Nucleus accumbens (tissue), 56 donors: ENCODE data around the gene PRUNE2.
"Not testable (repeated sequence)": the region's sequence is repeated elsewhere in the genome, so short reads cannot be mapped to it uniquely, and the experiment has no call there.

Experiments
- DNase-seq, 56 donors: peaks; one replicate each; lab custom pipeline; 2025; lab: John Stamatoyannopoulos, UW

PRUNE2 gene

DNA sequence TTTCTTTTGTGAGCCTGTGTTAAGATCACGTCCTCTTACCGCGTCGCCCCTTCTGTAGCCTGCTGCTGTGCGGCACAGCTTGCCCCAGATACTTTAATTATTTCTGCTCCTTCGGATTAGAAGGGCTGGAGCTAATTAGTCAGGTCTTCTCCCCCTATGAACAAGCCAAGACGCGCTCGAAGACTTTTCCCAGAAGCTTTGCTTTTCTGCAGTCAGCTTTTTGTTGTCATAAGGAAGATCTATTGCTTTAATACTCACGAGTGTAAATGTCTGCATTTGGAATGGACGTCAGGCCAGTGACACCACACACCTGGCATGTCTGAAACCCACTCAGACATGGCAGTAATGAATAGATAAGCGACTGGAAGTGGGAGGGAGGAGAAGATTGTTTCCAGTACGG is 37.0 kb downstream of the PRUNE2 start:
- DNase-seq = no peak

DNA sequence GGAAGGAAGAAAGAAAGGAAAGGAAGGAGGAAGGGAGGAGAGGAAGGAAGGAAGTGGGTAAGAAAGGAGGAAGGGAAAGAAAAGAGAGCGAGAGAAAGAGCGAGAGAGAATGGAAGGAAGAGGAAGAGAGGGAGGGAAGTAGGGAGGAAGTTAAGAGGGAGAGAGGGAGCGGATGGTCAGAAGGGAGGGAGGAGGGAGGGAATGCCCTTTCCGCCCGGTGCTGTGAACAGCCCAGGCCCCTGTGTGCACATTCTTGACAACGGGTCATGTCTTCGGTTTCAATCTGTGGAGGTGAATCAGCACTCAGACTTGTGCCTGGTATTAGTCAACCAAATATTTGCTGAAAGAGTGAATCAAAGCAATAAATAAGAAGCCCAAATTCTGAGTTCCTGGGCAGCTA is 39.2 kb downstream of the PRUNE2 start:
- no peak for DNase-seq

DNA sequence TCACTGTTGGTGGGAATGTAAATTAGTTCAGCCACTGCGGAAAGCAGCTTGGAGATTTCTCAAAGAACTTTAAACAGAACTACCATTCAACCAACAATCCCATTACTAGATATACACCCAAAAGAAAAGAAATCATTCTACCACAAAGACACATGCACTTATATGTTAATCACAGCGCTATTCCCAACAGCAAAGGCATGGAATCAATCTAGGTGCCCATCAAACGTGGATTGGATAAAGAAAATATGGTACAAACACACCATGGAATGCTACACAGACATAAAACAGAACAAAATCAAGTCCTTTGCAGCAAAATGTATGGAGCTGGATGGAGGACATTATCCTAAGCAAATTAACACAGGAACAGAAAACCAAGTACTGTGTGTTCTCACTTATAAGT is 42.1 kb downstream of the PRUNE2 start:
- DNase-seq = no peak

DNA sequence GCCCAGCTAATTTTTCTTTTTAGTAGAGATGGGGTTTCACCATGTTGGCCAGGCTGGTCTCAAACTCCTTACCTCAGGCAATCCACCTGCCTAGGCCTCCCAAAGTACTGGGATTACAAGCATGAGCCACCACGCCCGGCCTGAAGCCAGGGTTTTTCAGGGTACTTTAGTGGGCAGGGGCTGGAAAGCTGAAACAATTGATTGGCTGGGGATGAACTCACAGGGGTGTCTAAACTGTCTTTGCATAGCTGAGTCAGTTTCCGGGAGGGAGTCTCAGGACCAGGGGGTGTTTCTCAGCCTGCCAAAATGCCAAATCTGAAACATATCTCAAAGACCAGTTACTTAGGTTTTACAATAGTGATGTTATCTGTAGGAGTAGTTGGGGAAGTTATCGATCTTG is 46.1 kb downstream of the PRUNE2 start:
- no peak for DNase-seq

DNA sequence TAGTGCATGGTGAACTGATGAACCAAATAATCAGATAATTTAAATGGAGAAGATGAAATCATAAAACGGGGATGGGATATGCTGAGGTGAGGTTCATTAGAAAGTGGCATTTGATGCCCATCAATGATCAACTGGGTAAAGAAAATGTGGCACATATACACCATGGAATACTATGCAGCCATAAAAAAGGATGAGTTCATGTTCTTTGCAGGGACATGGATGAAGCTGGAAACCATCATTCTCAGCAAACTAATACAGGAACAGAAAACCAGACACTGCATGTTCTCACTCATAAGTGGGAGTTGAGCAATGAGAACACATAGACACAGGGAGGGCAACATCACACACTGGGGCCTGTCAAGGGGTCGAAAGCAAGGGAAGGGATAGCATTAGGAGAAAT is 47.7 kb downstream of the PRUNE2 start:
- not testable (repeated sequence) for DNase-seq

DNA sequence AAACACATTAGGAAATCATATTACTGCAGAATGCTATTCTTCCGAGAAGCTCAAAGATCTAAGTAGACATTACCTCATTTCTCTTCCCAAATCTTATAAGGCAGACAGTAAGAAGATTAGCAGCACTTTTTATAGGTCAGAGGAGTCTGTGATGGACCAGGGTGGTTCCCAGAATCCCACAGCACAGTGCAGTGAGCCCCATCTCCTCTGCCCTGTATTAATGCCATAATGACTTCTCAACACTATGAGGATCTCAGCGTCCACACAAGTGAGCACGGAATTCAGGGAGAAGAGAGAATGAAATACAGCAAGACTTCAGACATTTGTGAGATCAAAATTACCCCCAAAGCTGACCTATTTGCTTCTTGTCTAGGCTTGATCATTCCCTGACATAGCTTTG is 49.9 kb downstream of the PRUNE2 start:
- no peak for DNase-seq

DNA sequence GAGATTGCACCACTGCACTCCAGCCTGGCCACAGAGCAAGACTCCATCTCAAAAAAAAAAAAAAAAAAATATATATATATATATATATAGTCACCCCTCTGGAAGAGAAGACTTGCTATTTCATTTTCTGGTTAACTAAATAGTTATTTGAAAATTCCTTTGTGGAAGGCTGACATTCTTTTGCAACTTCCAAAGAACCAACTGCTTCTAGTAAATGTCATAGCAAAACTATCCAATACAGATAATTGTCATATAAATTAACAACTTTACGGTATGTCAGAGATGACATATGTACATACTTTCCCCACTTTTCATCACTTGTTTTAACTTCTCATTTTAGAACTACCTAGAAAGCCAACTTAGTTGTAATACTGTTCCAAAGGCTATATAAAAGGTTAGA is 50.9 kb downstream of the PRUNE2 start:
- no peak for DNase-seq

DNA sequence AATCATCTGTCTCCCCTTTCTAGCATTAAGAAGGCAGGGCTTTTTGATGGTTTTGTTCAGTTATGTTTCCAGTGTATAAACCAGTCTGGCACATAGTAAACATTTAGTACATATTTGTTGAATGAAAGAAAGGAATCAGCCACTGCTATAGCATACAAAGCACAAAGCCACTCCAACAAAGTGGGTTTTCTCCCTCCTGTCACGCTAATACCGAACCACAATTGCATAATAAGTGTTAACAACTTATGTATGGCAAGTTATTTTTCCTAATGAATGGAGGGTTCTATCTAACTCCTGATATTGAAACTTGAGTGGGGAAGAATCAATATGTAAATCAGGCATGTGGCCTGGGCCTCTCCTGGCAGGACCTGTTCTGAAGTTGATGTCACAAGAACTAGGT is 53.9 kb downstream of the PRUNE2 start:
- no peak for DNase-seq

DNA sequence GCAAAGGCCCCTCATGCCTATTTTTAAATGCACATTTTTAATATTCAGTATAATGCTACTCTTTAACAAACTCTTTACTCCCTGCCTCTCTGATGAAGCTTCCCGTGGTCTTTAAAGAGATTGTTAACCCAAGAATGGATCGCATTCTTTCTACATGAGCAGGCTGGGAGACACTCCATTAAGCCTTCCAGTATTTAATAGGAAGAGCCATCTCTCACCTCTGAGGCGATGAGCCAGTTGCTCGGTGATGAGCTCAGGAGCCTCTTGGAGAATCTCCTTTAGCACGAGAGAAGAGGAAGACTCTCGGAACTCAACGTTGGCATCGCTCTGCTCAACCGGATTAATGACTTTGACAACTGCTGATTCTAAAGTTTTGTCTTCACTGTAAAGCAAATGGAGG is 59.6 kb downstream of the PRUNE2 start:
- DNase-seq = no peak

DNA sequence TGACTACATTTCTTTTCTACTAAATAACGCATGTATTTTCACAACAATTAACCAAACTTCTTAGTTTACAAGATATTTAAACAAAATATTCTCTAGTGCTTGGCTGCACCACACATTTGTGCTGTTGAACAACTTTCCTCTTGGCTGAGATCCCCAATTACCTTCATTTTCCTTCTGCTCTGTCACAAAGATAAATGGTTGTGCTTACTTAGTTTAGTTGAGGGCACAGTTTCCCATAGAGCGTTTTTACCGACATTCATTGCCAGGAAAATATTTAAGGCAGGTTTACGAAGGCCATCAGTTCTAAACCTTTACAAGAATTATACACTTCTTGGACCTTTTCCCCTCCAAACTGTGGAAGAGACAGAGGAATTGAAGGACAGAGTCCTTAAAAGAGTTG is 60.7 kb downstream of the PRUNE2 start:
- no peak for DNase-seq

DNA sequence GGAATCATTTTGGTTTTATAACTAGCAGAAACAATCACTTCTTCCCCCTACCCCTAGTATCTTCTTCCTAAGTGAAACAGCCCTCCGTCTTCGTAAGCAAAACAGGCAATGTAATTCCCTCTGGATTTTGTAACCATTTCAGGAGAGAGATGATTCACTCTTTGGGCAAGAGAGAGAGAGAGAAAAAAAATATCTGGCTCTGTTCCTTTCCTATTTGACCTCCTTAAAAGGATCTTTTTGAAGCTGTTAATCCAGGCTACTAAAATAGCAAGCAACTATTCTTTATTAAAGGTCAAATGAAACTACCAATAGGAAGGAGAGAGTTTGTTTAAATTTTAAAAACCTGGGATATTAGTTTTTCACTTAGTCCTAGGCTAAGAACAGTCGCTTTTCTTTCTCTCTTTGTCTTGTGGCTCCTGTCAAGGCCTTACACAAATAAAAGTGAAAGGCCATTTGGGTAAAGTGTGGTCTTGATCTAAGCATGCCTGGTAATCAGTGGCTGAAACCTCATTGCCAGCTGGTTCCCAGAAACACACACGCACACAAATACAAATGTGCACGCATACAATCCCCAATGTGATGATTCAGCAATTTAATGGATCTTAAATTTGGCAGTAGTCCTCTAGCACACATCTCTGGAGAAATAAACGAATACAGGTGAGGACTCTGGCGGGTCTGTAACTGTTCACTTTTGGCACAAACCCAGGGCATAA is 70.2 kb downstream of the PRUNE2 start:
- peak in 1 of 56 donors; percentile 10 for DNase-seq

DNA sequence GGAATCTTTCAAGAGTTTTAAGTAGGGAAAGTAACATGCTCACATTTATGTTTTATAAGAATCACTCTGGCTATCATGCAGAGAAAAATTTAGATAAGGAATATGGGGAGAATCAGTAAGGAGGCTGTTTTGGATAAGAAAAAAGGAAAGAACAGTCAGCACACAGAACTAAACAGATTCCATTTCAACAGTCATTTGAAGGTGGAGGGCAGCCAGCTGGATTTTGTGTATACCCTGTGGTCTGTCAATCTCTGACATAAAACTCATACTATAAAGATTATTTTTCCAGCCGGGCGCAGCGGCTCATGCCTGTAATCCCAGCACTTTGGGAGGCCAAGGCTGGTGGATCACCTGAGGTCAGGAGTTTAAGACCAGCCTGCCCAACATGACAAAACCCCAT is 77.5 kb downstream of the PRUNE2 start:
- no peak for DNase-seq

DNA sequence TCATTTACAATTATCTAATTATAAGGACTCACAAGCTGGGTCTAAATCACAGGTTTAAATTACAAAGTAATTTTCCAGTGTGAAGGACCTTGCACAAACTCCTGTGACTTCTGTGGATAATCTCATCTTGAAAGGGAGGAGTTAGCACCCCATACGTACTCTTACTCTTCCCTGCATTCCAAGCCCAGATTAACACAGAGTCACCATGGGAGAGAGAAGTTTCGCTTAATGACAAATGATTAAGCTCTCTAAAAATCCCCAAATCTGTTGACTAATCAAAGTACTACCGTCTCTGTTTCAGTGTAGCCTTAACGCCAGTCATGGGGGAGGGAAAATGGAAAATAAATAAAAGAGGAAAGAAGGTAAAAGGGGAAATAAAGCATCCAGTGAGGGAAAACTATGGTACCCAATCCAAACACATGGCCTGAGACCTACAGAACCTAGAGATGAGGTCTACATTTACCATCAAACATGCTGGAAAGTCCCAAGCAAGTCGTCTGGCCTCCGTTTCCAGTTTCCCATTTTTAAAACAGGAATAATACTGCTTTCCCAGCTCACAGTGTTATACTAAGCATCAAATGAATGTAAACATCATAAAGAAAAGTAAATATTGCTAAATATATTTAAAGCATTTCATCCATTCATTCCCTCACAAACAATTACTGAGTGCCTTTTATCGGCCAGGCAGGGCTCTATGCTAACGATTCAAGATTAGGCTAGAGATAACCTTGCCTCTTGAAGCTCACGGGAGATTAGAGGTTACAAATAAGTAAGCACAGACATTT is 78.4 kb downstream of the PRUNE2 start:
- no peak for DNase-seq

DNA sequence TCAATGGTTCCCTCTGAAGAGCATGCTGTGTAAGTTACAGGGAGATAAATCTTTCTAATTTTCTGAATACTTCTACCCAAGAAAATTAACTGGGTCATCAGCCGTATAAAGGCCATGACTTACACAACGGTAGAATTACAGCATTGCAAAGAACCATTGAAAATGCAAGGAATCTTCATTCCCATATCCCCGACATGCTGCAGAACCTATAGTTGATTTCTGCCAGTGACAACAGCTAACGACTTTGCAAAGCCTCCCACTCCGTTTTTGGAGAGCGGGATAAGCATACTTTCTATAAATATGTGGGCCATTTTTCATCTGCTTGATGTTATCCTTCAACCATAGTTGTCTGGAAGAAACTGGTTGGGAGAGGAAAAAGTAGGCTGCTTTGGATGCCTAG is 85.5 kb downstream of the PRUNE2 start:
- DNase-seq = no peak

DNA sequence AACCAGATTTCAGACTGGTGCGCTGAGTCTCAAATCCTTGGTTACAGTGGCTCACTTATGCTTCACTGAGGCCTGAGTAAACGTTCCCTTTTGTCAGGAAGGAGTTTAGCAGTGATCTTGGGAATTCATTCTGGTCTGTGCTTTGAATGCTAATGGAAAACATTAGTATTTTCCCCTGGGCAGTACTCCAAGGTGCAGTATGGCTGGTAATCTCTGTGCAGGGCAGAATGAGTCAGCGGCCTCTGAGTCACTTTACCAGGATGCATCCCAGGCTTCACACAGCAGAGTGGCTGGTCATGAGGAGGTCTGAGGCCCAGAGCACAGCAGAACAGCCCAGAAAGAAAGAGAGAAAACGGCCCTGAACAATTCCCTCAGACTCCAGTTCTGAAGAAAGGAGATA is 87.6 kb downstream of the PRUNE2 start:
- DNase-seq = peak in 42 of 56 donors; percentile 1 to 90 (median 42)

DNA sequence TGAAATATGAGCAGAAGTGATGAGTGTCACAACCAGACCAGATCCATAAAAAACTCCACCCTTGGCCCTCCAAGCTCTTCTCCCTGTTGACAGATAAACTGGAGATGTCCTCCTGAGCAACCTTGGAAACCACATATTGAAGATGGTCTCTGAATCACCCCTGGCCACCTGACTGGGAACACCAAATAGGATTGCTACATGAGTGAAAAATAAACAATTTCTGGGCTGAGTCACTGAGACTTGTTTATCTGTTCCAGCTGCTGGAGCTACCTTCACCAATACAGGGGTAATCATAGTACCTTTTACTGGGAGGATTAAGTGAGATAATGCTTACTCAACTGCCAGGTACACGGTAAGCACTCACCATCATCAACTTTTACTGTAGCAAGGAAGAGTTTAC is 88.4 kb downstream of the PRUNE2 start:
- DNase-seq = no peak

DNA sequence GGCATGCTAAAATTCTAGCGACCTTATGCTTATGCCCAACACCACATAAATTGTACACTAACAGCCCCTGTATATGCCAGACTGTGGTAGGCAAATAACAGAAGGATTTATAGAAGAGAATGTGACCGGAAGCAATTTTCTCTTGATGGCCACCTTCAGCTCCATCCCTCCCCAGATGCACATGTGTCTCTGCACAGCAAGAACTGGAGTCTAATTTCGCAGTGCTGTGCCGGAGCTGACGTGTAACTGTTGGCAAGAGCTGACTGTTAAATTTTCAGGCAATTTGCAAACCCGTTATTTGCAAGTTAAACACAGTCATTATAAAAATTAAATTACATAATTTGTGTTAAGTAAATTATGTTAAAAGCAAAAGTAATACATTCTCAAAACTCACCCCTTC is 93.3 kb downstream of the PRUNE2 start:
- no peak for DNase-seq

DNA sequence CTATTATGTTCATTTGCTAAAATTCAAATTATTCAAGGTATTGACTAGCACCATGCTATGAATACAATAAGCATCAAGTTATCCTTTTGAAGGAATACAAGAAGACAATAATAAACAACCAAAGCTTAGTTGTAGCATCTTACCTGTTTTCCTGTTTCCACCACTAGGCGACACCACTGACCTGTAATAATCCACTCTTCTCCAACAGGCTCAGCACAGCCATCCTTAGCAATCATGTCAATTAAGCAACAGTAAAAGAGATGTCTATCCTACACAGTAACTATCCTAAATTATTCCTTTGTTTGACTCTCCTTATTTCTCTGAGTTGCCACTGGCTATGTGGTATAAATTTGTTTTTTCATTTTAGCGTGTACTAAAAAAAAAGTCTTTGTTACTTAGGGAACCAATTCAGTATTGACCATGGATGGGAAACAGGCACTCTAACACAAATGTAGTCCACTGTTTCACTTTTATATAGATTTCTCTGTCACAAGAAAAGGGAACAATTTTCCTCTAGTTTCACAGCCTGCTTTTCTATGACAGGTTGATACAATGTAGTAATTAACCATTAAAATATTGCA is 95.4 kb downstream of the PRUNE2 start:
- DNase-seq = peak in 25 of 56 donors; percentile 2 to 68 (median 15)

DNA sequence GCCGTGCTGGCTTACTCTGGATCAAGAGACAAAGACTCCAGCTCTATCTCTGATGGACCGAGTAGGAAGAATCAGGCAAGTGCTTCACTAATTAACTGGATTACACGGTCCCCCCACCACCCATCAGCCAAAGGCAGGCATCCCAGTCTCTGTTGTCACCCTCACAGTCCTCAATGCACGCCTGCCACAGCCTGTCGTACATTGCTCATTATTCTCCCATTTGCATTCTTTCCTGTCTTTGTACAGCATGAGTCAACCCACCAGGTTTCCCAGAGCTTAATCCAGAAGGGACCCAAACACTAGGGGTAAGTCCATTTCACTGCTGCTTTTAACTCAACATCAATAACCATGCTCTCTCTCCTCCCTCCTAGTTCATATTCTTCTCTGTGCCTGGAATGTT is 97.3 kb downstream of the PRUNE2 start:
- peak in 1 of 56 donors; percentile 26 for DNase-seq

DNA sequence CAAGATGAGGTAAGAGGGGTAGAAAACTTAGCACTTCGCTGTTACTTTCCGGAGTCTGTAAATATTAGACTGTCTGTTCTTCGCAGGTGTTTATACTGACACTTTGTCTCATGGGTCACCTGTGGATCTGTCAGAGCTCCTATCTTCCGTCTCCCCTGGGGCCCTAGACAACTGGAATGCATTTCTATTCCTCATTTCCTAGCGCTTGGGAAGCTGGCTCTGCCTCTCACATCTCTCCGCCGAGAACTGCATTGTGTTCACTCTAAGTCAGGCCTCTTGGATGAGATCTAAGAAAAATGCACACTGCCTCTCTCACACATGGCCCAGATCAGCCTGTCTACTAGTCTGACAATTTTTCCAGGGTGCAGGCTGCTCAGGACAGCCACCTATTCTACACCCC is 102.2 kb downstream of the PRUNE2 start:
- no peak for DNase-seq

DNA sequence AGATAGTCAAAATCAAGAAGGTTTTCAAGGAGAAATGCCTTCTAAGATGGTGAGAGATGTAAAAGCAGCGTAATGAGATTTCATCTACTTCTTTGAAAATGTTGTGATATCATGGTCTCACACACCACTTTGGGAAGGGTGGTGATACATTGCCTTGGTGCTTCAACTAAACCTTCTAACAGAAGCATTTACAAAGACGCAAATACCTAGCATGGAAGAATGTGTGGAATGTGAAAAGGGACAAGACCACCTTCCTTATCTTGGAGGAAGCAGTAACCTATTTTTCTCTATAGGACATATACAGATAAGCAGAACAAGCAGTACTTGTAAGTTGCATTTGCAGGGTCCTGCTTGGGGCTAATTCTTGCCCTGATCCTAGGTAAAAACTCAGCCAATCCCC is 102.8 kb downstream of the PRUNE2 start:
- DNase-seq = no peak

DNA sequence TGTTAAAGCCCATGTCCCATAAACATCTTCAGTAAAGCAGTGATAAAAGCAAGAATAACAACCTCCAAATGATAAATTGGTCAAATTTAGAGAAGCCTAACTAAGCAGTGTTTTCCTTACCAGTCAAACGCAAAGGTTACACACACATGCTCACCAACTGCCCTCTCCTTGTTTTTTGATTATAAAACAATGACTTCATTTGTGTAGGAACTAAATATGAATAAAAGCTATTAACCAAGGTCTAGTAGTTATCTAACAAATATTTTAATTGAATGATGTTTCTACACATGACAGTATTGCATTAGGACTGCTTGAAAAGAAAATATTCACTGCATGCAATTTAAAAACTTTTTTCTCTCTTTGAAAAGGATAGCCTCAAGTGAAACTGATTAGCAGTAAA is 105.0 kb downstream of the PRUNE2 start:
- DNase-seq = no peak
